LNCaP clone FGC (cell line): ENCODE results near the gene CCL4L2.
A peak's percentile ranks its signal among the peaks of the same experiment; 100 is the strongest.
"Not testable (repeated sequence)": the region's sequence is repeated elsewhere in the genome, so short reads cannot be mapped to it uniquely, and the experiment has no call there.

Experiments
- DNase-seq: peaks from one replicate; pipeline ENCODE4 v3.0.0-alpha.2; 2011; ENCODE audit warnings: low read depth
- H3K4me3 ChIP-seq: 2 replicates; pipeline ENCODE4 v1.5.1; 2011; ENCODE audit warnings: mild to moderate bottlenecking, low read depth, low read length, control low read depth
- CTCF ChIP-seq: IDR thresholded peaks from 2 replicates; pipeline ENCODE4 v1.5.1; 2012; ENCODE audit warnings: mild to moderate bottlenecking; ENCODE audit not compliant: control insufficient read depth, insufficient read depth; ENCODE audit errors: extremely low read depth

Gene CCL4L2

DNA sequence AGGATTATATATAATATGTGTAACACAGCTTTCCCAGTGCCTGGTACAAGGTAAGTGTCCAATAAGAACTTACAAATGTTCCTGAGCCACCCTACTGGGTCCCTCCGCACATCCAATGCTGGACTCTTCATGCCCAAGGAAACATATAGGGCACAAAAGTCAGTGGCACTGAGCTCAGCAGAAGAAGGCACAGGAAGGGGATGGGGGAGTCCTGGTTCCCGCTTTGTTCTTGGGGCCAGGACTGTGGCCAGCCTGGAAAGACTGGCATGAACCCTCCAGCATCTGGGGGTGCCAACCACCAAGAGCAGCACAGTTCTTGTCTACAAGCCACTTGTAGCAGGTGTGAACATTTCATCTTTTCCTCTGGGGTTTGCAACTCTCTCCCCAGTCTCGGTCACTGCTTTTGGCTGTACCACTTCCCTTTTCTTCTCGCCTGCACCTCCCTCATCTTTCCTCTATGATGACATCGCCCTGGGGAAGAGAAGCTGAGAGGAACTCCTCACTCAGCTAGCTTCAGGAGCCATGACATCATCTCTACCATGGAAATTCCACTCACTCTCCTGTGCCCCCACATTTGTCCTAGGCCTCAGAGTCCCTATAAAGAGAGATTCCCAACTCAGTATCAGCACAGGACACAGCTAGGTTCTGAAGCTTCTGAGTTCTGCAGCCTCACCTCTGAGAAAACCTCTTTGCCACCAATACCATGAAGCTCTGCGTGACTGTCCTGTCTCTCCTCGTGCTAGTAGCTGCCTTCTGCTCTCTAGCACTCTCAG is at the start of gene CCL4L2:
Gene CCL4L2 (plus strand): TSS at position 625 of the 773 bp plus-strand sequence.
- not testable (repeated sequence) for H3K4me3 ChIP-seq, DNase-seq

DNA sequence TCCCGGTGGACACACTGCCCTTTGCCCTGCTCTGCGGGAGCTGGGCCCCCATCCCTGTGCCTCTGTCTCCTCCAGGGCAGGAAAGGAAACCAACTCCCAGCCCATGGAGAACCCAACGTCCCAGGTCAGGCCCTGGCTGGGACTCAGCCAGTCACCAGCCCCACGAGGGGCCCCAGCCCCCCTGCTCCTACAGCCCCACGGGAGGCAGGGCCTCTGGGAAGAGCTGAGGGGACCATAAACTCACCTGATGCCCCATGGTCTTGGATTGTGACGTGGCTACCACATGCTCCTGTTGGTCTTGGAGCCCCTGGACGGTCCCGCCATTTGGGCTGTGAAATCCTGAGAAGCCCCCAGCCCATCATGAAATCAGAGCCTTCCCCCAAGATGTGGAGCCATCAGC is 42.0 kb upstream of the CCL4L2 start:
- DNase-seq, H3K4me3 ChIP-seq: not testable (repeated sequence)

DNA sequence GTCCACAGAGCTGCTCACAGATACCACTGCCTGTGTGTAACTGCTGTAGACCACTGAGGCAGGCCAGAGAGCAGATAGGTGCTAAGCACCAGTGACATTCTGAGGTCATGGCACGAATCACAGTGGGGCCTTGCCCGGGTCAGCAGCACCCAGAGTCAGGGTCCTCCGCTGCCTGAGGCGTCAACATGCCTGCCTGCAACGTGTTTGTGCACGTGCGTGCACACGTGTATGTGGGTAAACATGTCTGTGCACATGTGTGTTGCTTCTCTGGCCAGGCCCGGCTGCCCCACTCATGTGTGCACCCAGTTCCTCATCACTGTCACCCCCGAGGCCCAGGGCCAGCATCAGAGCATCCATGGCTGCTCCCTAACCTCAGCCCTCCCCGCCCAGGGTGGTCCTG is 34.3 kb upstream of the CCL4L2 start, which contains the start of gene TBC1D3B:
Gene TBC1D3B (minus strand): TSS at position 101 of the 400 bp plus-strand sequence. CDS start 1,586 bp downstream, outside the sequence.
- DNase-seq, H3K4me3 ChIP-seq: not testable (repeated sequence)

DNA sequence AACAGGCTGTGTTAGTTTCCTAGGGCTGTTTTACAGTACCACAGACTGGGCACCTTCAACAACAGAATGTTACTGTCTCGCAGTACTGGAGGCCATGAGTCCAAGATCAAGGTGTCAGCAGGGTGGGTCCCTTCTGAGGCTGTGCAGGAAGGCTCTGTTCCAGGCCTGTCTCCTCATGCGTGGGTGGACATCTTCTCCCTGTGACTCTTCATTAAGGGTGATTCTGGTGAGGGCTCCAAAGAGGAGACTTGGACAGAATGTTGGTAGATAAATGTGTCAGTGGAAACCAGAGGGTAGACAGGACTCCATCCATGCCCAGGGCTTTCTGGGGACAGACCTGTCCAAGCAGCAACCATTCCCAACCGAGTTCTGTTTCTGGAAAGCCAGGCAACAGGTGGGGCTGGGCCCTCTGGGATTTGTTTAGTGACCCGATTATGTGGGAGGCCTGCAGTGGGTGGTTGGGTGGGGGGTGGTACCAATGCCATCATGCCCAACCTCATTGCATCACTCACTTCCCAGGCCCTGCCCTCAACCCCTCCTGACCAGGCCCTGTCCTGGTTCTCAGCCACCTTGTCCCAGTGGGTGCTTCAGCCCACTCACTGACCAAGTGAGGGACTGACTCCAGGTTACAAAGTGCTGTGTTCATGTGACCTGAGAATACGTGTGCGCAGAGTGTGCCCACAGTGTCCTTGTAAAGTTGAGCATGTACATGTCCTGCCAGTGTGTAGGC is 29.3 kb upstream of the CCL4L2 start:
- not testable (repeated sequence) for DNase-seq, H3K4me3 ChIP-seq

GRCh38 chr17:36182176-36183000 is 28.5 kb upstream of the CCL4L2 start:
- no peak for TF ChIP-seq CTCF
- H3K4me3 ChIP-seq = peak overlapping the region; percentile 44
- no peak for DNase-seq

DNA sequence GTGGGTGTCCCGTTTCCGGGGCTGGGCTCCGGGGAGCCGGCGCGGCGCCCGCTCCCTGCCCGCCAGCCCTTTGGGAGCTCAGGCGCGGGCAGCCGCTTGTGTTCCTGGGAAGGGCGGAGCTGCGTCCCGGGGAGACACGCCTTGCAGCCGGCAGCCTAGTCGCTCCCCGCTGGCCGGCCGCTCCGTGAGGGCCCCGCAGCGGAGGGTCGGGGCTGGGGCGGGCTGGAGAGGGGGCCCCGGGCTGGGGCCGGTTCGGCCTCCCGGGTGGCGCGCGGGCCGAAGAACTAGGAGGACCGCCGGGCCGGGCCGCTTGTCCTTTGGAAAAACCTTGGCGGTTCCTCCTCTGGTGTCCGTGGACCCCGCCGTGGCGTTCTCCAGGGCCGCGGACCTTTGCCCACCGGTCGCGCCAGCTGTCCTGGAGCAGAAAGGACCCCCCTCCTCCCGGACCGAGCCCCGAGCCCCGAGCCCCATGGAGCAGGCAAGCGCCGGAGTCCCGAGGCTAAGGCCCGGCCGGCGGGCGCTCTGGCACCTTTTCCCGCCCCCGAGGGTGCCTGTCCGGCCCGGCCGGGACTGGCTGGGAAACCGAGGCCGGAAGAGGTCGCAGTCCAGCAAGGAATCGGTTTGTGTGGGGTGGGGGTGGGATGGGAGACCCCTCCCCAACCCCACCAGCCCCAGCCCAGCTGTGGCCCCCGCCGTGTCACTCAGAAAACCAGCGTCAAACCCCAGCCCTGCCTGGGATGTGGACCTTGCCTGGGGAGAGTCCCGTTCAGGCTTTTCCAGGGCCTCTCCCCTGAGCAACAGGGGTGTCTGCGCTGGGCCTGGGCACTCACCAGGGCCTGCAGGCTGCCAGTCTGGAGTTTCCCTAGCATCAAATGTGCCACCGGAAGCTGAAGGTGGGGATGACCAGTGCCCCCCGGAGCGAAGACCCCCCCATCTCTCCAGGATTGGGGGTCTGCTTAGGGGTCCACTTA is 27.6 kb upstream of the CCL4L2 start:
- H3K4me3 ChIP-seq = peak overlapping the region; percentile 44
- TF ChIP-seq CTCF = no peak
- DNase-seq = no peak

GRCh38 chr17:36184023-36184765 is 26.7 kb upstream of the CCL4L2 start:
- no peak for TF ChIP-seq CTCF
- no peak for DNase-seq
- no peak overlapping the region for H3K4me3 ChIP-seq

GRCh38 chr17:36185416-36185815 is 25.4 kb upstream of the CCL4L2 start:
- no peak for TF ChIP-seq CTCF
- no peak for DNase-seq
- no peak overlapping the region for H3K4me3 ChIP-seq

GRCh38 chr17:36186810-36187763 is 23.8 kb upstream of the CCL4L2 start:
- H3K4me3 ChIP-seq, DNase-seq: not testable (repeated sequence)

GRCh38 chr17:36187943-36188665 is 22.8 kb upstream of the CCL4L2 start:
- not testable (repeated sequence) for DNase-seq, H3K4me3 ChIP-seq
